Endometrial microvascular endothelial cells (primary cell): ENCODE results near the gene GCNT2. TPM values are rescaled to one million over a fixed set of nuclear protein-coding genes. Genes with fewer than 3 reads are reported as not detected.
"Not testable (repeated sequence)": the region's sequence is repeated elsewhere in the genome, so short reads cannot be mapped to it uniquely, and the experiment has no call there.

ENCODE experiments used
- in situ Hi-C: cut with HindIII; loops from 2 replicates; pipeline ENCODE4 v1.10.0; 2017; ENCODE audit warnings: low sequenced_read_pairs, low pct_unique_long_range_greater_than_20kb; ENCODE audit errors: inconsistent ontology term
- total RNA-seq: library from RNA; depleted of rRNA; stranded (reverse); fragments of >200 nt; gene quantifications from one replicate; pipeline ENCODE4 v1.2.3, GENCODE V29; 2015; ENCODE audit errors: inconsistent ontology term

The GCNT2 gene
- total RNA-seq, 1 donor from 2014 or later: 30.8 TPM

DNA sequence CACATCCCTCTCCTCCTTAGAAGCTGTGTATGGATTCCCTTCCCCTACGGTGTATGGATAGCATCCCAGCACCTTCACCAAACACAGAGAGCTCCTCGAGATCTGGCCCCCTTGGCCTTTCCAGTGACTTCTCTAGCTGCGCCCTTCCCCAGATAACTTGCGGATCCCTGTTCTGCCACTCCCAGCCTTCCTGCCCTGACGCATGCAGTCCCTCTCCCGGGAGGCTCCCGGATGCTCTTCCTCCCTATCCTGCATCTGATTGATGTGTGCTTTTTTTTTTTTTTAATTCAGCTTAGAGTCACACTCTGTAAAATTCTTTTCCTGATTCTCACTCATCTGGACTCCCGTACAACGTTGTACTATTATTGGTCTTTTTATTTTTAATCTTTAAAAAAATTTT lies 44.8 kb downstream of the GCNT2 start:
- in situ Hi-C loops: no loop called here

DNA sequence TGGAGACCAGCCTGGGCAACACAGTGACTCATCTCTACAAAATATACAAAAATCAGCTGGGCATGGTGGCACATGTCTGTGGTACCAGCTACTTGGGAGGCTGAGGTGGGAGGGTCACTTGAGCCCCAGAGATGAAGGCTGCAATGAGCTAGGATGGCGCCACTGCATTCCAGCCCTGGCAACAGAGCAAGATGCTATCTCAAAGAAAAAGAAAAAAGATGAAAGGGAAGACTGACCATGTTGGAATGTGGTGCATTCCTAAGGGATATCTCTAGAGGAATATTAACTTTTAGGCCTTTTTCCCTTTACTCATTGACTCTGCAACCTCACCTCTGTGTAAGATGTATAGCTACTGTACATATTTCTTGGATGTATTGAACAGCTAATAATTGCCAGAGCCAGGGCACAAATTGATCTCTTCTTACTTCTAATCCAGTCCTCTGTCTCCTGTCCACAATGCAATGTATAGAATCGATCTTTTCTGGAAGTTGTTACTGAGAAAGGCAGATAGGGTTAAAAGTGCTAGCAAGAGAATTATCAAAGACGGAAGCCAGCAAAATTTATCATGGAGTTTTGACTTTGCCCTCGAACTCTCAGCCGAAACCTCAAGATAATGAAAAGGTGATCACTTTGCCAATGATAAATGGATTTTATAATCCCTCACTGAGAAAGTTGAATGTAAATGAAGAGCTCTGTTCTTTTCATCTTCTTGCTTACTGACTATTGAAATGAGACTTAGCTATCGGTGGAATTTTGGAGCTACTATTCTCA lies 46.3 kb downstream of the GCNT2 start:
- in situ Hi-C loops: no loop called here

DNA sequence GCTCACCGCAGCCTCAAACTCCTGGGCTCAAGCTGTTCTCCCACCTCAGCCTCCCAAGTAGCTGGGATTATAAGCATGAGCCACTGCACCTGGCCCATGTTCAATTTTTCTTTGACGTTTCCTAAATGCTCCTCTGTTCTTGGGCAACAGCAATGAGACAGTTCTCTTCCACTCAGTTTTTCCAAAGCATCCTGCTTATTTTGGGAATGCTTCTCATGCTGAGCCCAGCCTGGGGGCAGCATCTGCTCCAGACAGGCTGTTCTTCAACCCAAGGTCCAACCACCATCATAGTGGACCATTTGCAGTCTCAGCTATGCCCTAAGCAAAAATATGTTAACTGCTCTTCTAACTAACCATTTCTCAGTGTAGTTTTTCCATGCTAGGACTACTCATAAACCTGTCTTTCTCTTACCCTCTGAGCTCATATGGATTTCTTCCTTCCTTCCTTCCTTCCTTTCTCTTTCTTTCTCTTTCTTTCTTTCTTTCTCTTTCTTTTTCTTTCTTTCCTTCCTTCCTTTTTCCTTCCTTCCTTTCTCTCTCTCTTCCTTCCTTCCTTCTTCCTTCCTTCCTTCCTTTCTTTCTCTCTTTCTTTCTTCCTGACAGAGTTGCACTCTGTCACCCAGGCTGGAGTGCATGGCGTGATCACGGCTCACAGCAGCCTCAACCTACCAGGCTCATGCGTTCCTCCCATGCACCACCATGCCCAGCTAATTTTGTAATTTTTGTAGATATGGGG lies 48.4 kb downstream of the GCNT2 start:
- in situ Hi-C loops: no loop called here

DNA sequence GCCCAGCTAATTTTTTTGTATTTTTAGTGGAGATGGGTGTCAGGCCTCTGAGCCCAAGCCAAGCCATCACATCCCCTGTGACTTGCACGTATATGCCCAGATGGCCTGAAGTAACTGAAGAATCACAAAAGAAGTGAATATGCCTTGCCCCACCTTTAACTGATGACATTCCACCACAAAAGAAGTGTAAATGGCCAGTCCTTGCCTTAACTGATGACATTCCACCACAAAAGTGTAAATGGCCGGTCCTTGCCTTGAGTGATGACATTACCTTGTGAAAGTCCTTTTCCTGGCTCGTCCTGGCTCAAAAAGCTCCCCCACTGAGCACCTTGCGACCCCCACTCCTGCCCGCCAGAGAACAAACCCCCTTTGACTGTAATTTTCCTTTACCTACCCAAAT lies 54.4 kb downstream of the GCNT2 start:
- in situ Hi-C loops: not testable (repeated sequence)

DNA sequence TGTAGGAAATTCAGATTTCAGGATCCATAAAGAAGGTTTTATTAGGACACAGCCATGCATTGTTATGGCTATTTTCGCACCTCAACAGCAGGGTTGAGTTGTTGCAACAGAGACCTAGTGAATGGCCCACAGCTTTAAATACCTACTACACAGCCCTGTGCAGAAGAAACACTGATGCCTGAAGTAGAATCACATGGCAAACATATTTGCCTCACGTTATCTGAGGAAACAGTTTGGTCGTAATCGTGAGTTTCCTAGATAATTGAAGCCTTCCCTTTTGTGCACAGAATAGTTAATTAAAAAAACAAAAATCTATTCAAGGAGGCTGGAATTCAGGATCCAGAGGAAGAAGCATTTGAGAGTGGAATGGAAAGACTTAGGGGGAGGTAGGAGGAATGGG lies 55.1 kb downstream of the GCNT2 start:
- in situ Hi-C loops: no loop called here

DNA sequence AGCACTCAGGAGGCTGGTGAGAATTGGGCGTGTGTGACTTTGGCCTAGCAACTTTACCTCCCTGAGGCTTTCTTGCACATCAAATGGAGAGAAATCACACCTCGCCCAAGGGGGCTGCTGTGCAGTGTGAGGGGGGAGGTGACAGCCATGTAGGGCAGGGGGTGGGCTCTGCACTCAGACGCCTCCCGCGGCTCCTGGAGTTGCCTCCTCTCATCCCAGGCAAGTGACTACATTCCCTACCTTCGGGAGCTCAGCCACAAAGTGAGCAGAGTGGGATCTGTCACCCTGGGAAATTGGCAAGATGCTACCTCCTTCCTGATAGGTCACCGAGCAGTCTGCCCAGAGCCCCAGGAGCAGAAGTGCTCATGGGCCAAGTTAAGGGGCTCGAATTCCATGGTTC lies 56.0 kb downstream of the GCNT2 start:
- in situ Hi-C loops: no loop called here

DNA sequence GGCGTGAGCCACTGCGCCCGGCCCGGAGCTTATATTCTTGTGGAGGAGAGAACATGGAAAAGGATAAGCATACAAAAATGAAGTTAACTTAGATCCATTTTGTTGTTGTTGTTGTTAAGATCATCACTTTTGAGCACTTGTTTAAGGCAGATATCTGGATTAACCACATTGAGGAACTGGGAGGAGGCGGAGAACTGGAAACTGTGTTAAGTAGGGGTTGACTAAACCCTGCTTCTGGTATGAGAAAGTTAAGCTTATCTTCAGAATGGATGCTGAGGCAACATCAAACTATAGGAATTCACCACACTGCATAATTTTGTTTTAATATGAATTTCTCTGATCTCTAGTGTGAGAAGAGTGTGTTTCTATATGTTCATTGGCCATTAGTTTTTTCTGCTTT lies 57.6 kb downstream of the GCNT2 start:
- in situ Hi-C loops: no loop called here

DNA sequence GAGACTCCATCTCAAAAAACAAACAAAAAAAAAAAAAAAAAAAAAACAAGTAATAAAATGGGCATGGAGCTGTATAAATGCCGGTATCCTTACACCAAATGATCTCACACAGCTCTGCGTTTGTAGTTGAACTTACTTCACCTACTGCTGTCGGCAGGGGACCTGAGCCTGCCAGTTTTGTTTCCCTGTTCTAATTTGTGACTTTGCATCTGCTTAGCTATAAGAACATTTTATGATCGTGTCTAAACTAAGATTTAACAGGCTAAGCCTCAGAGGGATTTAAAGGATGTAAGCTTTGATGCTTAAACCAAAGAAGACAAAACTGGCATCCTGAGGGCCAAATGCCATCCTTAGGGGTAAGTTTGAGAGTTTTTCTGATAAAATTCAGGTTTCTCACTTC lies 58.7 kb downstream of the GCNT2 start:
- in situ Hi-C loops: no loop called here

DNA sequence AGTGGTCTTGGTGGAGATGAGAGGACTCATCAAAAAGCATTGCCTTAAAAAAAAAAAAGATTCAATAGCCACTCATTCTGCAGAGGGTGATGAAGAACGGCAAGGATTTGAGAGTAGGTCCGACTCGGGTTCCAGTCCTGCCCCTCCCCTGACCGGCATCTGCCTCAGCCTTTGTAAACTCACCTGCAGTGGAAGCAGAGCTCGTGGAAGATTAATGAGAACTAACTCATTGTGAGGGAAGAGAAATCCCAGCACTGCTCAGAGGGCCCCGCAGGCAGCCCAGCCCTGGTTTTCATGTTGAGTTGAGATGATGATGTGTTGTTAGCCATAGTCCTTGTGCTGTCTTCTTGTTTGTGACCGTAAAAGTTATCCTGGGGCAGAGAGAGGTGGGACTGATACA lies 59.4 kb downstream of the GCNT2 start:
- in situ Hi-C loops: no loop called here

DNA sequence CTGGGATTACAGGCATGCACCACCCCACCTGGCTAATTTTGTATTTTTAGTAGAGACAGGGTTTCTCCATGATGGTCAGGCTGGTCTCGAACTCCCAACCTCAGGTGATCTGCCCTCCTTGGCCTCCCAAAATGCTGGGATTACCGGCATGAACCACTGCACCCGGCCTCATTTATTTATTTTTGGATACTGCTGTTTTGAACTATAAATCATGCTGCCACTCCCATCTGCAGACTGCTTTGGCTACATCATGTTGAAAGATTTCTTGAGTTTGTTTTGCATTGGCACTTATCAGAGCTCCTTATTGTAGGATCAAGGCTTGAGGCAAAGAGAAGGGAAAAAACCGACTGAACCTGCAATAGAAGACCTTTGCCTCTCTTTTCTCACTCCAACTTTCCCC lies 60.3 kb downstream of the GCNT2 start:
- in situ Hi-C loops: not testable (repeated sequence)

DNA sequence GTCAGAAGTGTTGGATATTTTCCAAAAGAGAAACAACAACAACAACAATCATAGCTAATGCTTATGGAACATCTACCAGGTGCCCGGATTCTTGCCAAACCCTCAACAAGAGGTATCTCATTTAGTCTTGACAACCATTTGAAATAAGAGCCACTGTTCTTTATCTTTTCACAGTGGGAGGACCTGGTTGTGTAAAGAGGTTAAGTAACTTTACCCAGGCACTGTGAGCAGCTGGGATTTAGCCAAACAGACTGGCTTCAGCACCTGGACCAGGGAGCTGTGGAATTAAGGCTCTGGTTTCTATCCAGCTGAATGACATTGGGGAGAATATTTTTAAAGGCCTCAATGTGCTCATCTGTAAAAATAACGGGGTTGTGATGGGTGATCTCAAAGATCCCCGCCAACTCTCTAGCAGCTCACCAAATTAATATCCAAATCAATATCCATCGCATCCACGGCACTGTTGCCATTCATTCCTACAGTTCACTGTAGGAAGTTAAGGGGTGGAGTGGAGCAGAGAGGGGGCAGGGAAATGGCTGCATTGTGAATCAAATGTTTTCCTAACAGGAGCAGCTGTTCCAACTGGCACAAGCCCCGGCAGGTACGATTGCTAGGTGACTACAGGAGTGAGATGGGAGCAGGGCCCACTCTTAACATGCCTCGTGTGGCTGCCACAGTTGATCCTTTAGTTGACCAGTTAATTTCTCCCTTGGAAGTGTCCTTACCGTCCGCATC lies 61.8 kb downstream of the GCNT2 start:
- in situ Hi-C loops: no loop called here

DNA sequence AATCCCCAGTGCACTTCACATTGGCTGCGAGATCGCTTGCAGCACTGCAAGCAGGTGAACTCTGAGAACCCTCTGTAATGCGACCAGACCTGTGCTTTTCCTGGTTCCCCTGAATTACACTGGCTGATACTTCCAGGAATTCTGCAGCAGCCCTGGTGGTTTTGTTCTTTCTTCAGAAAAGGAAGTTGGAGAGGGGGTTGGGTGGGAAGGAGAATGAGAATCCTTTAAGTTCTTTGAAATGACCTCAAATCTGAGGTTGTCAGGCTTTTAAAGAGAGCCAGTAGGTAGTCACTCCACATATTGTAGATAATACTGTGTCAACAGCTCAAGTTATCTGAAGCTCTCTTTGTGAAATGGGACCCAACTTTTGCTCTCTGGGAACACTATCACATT lies 62.4 kb downstream of the GCNT2 start:
- in situ Hi-C loops: no loop called here

DNA sequence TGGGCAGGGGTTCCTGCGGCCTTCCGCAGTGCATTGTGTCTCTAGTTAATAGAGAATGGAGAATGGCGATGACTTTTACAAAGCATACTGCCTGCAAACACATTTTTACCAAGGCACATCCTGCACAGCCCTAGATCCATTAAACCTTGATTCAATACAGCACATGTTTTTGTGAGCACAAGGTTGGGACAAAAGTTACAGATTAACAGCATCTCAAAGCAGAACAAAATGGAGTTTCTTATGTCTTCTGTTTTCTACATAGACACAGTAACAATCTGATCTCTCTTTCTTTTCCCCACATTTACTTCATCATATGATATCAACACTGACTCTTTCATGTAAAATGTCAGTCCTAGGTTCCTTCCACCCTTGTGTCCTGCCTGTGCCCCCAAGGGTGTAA lies 63.5 kb downstream of the GCNT2 start:
- in situ Hi-C loops: no loop called here

DNA sequence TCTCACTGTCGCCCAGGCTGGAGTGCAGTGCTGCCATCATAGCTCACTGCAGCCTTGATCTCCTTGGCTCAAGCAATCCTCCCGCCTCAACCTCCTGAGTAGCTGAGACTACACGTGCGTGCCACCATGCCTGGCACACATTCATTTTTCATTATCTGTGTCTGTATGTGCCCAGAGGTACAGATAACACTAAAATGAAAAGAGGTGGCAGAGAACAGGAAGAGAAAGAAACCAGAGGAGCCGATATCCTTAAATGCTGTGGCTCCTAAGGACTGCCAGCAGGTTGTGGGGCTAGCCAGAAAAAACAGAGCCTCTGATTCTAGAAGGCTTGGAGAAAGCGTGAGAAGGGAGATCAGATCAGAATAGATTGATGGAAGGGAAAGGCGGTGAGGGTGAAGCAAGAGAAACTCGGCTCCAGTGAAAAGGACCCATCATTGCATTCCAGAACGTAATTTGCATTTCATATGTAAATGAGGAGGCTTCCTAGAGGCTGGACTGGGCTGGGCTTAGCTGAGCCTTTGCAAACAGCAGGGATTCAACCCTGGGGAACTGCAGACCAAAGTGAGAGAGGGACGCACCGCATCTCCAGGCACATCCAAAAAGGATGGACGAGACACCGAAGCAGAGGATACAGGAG lies 64.2 kb downstream of the GCNT2 start:
- in situ Hi-C loops: no loop called here

DNA sequence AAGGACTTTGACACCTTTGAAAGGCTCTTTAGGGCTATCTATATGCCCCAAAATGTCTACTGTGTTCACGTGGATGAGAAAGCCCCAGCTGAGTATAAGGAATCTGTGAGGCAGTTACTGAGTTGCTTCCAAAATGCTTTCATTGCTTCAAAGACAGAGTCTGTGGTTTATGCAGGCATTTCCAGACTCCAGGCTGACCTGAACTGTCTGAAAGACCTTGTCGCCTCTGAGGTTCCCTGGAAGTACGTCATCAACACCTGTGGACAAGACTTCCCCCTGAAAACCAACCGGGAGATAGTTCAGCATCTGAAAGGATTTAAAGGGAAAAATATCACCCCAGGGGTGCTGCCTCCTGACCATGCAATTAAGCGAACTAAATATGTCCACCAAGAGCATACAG lies 65.2 kb downstream of the GCNT2 start:
- in situ Hi-C loops: no loop called here

DNA sequence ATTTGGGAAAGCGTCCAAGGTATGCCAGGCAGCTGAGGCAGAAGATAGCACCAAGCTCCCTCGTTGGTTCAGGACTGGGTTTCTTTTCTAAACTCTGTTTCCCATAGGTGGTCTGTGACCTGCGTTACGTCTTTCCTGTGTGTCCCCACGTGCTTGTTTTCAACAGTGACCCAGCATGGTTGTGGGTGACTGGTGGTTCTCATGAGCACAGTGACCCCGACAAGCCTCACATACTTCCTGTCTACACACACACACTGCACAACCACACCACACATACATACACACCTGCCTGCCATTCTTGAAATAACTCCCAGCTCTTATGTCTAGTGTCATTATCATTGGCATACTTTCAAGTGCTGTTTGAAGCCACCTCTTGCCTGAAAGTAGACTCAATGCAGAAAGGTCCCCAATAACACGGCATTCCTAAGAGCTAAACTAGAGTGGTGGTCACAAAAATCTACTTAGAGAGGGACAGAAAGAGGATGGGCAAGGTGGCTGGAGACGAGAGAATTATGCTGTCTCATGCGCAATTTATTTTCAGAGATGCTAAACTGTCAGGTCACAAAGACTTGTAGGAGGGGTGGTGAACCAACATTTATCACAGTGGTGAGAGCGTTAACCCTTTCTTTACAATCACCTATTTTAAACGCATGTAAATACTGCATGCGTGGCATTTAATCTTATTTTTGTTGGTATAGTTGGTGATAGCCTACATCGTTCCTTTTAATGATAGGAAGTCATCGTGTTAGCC lies 66.7 kb downstream of the GCNT2 start:
- in situ Hi-C loops: no loop called here

DNA sequence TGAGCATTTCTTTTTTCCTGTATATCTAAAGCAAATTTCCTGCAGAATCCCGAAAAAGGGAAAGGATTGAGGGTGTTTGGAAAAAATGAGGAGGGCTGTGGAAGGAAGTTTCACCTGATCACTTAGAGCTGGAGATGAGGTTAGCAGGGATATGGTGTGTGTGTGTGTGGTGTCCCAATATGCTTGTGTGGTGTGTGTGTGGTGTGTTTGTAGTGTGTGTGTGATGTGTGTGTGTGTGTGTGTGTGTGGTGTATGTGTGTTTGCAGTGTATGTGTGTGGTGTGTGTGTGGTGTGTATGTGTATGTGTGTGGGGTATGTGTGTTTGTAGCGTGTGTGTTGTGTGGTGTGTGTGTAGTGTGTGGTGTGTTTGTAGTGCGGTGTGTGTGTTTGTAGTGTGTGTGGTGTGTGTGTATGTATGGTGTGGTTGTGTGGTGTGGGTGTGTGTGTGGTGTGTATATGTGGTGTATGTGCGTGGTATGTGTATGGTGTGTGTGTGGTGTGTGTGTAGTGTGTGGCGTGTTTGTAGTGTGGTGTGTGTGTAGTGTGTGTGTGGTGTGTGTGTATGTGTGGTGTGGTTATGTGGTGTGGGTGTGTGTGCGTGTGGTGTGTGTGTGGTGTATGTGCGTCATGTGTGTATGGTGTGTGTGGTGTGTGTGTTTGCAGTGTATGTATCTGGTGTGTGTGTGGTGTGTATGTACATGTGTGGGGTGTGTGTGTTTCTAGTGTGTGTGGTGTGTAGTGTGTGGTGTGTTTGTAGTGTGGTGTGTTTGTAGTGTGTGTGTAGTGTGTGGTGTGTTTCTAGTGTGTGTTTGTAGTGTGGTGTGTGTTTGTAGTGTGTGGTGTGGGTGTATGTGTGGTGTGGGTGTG lies 67.6 kb downstream of the GCNT2 start:
- in situ Hi-C loops: no loop called here

DNA sequence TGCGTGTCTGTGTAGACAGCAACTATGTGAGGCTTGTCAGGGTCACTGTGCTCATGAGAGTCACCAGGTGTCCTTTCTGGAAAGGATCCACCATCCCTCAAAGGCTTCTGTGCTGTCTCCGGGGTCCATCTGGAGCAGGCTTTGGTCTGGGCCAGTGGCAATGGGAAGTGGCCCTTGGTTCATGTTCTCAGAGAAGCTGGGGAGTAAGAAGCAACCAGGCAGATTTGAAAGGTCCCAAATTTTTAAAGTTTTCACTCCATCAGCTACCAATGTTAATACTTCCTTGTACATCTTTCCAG lies 68.2 kb downstream of the GCNT2 start:
- in situ Hi-C loops: no loop called here
